ENCODE data around the gene TNIK. TPM values are rescaled to one million over a fixed set of nuclear protein-coding genes. Genes with fewer than 3 reads are reported as not detected.

Gene TNIK
- total and polyA plus RNA-seq, 2 of the 13 experiments (the other 11 are each of a cell fraction or from before 2014, with no cell fraction given), result 0.15 to 0.22 TPM

DNA sequence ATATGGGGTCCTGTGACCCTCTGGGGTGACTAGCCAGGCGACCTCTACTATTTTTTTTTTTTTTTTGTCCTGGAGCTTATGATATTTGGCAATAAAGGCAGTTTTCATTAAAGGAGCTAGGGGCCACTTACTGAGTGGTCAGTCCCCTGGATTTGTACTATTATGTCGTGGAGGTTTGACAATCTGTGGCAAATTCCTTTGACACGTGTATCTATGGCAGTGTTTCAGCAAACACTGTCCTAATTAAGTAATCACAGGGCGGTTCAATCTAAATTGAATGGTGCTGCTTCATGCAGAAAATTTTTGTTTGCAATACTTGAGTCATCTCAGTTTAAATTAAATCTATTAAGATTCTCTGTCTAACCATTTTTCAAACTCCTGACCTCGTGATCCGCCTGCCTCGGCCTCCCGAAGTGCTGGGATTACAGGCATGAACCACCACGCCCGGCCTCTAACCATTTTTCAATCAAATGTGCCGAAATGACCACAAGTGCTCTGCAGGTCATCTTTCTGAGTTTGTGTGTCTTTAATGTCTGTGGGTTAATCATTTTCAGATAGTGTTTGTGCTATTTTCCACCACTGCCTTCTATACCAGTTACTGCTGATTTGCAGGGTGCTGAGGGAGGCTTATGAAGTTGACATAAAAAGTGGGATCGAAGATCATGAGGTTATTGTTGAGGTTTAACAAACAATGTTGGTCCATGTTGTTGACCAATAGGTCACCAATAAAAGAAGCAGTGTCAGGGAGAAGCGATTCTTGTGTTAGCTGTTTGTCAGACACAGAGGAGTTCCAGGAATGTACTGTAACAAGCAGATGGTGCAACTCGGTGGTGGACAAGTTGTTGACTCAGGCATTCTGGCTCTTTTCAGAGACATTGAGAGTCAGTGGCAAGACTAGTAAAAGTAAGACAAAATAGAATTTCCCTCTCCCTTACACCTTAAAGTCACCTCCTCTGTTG, 415.1 kb downstream of the TNIK start (continued):
- TF ChIP-seq, protein P1, sequence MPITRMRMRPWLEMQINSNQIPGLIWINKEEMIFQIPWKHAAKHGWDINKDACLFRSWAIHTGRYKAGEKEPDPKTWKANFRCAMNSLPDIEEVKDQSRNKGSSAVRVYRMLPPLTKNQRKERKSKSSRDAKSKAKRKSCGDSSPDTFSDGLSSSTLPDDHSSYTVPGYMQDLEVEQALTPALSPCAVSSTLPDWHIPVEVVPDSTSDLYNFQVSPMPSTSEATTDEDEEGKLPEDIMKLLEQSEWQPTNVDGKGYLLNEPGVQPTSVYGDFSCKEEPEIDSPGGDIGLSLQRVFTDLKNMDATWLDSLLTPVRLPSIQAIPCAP (CRISPR knock-in tag; IDR thresholded peaks at IDR 0.05; ENCODE audit: low read depth), result no peak
- no peak for TF ChIP-seq NFRKB (IDR thresholded peaks at IDR 0.05)
- TF ChIP-seq ZFP36L2 (CRISPR knock-in tag; IDR thresholded peaks at IDR 0.05), result no peak
- TF ChIP-seq HNF4A (CRISPR knock-in tag; IDR thresholded peaks at IDR 0.05), result peak; percentile 98
- peak; percentile 94 for TF ChIP-seq GFI1 (CRISPR knock-in tag; IDR thresholded peaks at IDR 0.05; ENCODE audit: borderline replicate concordance)
- no peak for TF ChIP-seq RORA (CRISPR knock-in tag; IDR thresholded peaks at IDR 0.05)
- no peak for TF ChIP-seq ZIK1 (CRISPR knock-in tag; IDR thresholded peaks at IDR 0.05; ENCODE audit: borderline replicate concordance, low read depth)
- TF ChIP-seq ZNF589 (CRISPR knock-in tag; conservative IDR thresholded peaks at IDR 0.05), result peak; percentile 87
- TF ChIP-seq, protein P2, sequence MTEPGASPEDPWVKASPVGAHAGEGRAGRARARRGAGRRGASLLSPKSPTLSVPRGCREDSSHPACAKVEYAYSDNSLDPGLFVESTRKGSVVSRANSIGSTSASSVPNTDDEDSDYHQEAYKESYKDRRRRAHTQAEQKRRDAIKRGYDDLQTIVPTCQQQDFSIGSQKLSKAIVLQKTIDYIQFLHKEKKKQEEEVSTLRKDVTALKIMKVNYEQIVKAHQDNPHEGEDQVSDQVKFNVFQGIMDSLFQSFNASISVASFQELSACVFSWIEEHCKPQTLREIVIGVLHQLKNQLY (CRISPR knock-in tag; IDR thresholded peaks at IDR 0.05), result peak; percentile 91; the same call in 1 of the 2 replicates
- TF ChIP-seq ZNF788 (CRISPR knock-in tag; IDR thresholded peaks at IDR 0.05; ENCODE audit: borderline replicate concordance), result peak; percentile 72
- TF ChIP-seq, protein P3, sequence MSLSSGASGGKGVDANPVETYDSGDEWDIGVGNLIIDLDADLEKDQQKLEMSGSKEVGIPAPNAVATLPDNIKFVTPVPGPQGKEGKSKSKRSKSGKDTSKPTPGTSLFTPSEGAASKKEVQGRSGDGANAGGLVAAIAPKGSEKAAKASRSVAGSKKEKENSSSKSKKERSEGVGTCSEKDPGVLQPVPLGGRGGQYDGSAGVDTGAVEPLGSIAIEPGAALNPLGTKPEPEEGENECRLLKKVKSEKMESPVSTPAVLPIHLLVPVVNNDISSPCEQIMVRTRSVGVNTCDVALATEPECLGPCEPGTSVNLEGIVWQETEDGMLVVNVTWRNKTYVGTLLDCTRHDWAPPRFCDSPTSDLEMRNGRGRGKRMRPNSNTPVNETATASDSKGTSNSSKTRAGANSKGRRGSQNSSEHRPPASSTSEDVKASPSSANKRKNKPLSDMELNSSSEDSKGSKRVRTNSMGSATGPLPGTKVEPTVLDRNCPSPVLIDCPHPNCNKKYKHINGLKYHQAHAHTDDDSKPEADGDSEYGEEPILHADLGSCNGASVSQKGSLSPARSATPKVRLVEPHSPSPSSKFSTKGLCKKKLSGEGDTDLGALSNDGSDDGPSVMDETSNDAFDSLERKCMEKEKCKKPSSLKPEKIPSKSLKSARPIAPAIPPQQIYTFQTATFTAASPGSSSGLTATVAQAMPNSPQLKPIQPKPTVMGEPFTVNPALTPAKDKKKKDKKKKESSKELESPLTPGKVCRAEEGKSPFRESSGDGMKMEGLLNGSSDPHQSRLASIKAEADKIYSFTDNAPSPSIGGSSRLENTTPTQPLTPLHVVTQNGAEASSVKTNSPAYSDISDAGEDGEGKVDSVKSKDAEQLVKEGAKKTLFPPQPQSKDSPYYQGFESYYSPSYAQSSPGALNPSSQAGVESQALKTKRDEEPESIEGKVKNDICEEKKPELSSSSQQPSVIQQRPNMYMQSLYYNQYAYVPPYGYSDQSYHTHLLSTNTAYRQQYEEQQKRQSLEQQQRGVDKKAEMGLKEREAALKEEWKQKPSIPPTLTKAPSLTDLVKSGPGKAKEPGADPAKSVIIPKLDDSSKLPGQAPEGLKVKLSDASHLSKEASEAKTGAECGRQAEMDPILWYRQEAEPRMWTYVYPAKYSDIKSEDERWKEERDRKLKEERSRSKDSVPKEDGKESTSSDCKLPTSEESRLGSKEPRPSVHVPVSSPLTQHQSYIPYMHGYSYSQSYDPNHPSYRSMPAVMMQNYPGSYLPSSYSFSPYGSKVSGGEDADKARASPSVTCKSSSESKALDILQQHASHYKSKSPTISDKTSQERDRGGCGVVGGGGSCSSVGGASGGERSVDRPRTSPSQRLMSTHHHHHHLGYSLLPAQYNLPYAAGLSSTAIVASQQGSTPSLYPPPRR (CRISPR knock-in tag; IDR thresholded peaks at IDR 0.05; ENCODE audit: borderline replicate concordance), result peak; percentile 99
- TF ChIP-seq ZNF670 (CRISPR knock-in tag; IDR thresholded peaks at IDR 0.05; ENCODE audit: borderline replicate concordance), result peak; percentile 80; the same call in 1 of the 2 replicates
- TF ChIP-seq GPN1 (CRISPR knock-in tag; IDR thresholded peaks at IDR 0.05; ENCODE audit: borderline replicate concordance), result no peak
- peak; percentile 93 for TF ChIP-seq BRD4 (CRISPR knock-in tag; IDR thresholded peaks at IDR 0.05)
- no peak for TF ChIP-seq MZF1 (CRISPR knock-in tag; IDR thresholded peaks at IDR 0.05; ENCODE audit: borderline replicate concordance)
- peak; percentile 95 for TF ChIP-seq HMG20B (CRISPR knock-in tag; conservative IDR thresholded peaks at IDR 0.05)
- TF ChIP-seq, protein P4, sequence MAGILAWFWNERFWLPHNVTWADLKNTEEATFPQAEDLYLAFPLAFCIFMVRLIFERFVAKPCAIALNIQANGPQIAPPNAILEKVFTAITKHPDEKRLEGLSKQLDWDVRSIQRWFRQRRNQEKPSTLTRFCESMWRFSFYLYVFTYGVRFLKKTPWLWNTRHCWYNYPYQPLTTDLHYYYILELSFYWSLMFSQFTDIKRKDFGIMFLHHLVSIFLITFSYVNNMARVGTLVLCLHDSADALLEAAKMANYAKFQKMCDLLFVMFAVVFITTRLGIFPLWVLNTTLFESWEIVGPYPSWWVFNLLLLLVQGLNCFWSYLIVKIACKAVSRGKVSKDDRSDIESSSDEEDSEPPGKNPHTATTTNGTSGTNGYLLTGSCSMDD (CRISPR knock-in tag; IDR thresholded peaks at IDR 0.05), result no peak
- TF ChIP-seq JUND (CRISPR knock-in tag; IDR thresholded peaks at IDR 0.05), result peak; percentile 85
- TF ChIP-seq MTF2 (CRISPR knock-in tag; IDR thresholded peaks at IDR 0.05; ENCODE audit: borderline replicate concordance), result no peak
- no peak for TF ChIP-seq RARG (CRISPR knock-in tag; IDR thresholded peaks at IDR 0.05; ENCODE audit: low read depth)
- TF ChIP-seq, protein P5, sequence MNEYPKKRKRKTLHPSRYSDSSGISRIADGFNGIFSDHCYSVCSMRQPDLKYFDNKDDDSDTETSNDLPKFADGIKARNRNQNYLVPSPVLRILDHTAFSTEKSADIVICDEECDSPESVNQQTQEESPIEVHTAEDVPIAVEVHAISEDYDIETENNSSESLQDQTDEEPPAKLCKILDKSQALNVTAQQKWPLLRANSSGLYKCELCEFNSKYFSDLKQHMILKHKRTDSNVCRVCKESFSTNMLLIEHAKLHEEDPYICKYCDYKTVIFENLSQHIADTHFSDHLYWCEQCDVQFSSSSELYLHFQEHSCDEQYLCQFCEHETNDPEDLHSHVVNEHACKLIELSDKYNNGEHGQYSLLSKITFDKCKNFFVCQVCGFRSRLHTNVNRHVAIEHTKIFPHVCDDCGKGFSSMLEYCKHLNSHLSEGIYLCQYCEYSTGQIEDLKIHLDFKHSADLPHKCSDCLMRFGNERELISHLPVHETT (CRISPR knock-in tag; conservative IDR thresholded peaks at IDR 0.05), result peak; percentile 57; the same call in 1 of the 2 replicates

Measured in HepG2 (cell line).